ENCODE results near the gene RBBP7.

The RBBP7 gene

DNA sequence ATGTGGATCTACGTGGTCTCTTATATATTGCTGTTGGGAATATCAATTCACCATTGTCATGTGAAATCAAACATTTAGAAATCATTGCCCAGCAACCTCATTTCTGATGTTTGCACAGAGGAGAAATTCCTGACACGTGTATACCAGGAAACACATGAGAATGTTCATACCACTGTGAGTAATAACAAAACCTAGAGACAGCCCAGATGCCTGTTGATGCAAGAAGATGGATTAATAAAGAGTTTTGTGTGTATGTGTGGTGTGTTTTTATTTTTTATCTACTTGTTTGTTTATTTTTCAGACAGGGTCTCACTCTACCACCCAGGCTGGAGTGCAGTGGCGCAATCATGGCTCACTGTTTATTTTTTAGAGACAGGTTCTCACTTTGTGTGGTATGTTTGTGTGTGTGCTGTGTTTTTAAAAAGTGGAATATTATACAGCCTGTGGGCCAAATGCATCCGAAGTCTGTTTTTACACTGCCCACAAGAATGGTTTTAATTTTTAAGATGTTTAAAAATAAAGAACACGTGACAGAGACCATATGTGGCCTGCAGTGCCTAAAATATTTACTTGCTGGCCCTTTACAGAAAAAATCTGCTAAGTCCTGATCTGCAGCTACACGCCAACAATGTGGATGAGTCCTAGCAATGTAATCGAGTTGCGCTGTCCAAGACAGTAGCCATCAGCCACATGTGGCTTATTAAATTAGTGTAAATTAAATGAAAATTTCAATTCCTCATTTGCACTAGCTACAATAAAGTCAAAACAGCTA is 44.7 kb downstream of the RBBP7 start:
- no peak for DNase-seq

DNA sequence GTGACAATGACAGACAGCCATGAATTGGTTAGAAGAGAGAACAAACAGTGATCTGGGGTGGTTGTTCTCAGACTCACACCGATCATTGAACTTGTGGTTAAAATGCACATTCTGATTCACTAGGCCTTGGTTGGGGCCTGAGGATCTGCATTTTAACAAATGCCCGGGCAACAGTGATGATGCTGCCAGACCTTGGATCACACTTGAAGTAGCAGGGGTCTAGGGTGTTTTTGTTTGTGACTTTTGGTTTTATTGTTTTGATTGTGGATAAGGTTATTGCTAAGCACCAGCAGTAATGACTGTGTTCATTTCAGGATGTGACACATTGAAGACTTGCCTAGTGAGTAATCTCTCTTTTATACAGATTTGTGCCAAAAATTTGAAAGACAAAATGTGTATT is 47.4 kb downstream of the RBBP7 start:
- no peak for DNase-seq

DNA sequence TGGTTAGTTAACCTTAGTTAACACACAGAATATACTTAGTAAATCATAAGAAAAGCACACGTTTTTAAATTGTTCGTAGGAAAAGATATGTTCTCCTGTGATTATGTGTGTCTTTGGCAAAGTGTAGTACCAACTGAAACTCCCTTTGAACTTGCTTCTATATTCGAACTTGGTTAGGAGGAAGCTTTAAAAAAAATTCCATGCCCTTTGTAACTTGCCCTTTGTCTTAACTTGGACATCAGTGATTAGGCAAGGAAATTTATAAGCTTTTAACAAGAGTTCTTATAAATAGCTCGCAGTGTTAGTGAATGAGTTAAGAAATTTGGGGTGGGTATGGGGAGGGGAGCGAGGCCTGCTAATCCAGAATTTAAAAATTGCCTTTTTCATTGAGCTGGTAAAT is 50.5 kb downstream of the RBBP7 start:
- no peak for DNase-seq

DNA sequence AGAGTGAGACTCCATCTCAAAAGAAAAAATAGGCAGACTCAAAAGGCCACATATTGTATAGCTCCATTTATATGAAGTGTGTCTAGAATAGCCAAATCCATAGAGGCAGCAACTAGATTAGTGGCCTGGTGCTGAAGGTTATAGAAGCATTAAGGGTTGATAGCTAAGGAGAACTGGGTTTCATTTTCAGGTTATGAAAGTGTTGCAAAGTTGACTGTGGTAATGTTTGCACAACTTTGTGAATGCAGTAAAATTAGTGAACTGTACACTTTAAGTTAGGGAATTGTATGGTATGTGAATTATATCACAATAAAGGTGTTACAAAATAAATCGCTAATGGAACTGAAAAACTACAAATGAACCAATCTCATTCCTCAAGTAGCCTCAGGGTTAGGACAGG is 55.6 kb downstream of the RBBP7 start:
- no peak for DNase-seq

DNA sequence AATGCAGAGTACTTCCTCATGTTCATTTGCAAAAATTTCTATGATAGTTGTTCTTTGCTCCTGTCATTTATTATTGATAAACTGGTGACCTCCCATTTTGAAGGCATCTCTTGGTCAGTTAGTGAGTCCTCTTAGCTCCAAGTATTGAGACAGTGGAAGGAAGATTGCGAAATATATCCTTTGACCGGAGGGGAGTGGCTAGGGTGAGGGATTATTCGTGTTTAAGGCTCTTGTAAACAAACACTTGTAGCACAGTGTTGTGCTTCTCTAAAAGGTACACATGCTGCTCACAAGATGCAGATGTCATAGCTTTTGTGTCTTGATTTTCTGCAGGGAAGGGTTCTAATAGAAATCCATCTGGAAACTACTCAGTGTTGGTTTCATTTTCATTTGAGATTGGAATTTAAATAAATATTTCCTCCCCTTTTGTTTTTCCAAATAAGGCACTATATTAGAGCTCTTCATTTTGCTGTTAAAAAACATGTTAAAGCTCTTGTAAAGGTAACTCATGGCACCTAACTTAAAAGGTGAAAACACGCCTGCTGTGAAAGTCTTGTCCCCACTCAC is 62.1 kb downstream of the RBBP7 start:
- no peak for DNase-seq

DNA sequence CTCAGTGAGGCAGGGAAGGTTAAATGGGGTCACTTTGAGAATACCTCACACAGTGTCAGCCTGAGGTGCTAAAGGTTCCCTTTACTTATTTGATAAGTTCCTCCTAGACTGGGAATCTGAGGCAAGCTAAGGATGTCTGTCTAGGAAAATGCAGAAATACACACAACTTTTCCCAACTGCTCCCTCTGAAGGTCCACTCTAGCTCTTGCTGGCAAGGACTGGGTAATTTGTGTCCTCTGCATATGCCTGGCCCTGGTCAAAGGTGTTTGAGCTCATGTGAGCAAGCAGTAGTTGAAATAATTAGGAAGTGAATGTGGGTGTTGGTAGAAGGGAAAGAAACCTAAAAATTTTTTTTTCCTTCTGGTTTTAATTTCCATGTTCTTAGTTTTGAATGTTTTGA is 62.6 kb downstream of the RBBP7 start:
- no peak for DNase-seq

DNA sequence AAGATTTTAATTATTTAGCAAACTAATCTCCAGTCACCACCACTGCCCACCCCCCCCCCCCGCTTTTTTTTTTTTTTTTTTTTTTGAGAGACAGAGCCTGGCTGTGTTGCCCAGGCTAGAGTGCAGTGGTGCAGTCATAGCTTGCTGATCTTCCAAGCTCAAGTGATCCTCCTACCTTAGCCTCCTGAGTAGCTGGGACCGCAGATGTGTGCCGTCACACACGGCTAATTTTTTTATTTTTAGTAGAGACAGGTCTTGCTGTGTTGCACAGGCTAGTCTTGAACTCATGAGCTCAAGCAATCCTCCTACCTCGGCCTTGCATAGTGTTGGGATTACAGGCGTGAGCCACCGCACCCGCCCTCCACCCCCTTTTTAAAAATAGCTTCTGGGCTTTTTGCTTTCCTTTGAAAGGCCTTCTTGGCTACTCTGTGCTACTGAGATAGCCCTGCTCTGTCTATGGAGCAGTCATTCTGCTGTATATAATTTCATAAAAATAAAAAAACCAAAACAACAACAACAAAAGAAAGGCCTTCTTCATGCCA is 65.2 kb downstream of the RBBP7 start:
- no peak for DNase-seq

DNA sequence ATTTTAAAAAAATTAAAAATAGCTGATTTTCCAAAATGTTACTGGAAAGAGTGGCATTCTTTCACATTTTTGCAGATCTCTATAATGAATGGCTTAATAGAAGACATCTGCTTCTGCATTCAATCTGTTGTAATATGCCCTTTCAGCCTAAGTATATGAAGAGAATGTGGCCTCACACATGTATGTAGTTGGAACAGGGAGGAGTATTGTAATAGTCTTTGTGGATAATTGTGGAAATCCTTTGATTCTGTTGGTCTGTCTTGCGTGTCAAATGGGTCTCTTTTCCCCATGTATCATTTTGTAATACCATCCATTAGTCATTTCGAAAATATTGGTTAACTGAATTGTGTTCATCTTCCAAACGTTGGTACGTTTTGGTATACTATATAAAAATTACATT is 72.3 kb downstream of the RBBP7 start:
- DNase-seq = no peak

DNA sequence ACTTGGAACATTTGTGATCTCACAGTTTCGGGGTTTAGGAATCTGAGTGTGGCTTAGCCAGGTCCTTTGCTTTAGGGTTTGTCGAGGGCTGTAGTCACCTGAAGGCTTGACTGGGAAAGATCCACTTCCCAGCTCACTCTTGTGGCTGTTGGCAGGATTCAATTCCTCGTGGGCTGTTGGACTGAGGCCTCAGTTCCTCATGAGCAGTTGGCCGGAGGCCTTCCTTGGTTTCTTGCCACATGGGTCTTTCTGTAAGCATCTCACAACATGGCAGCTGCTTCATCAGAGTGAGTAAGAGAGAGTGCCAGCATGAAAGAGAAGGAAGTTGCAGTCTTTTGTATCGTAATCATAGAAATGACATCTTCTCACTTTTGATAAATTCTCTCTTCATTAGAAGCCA is 72.8 kb downstream of the RBBP7 start:
- no peak for DNase-seq

DNA sequence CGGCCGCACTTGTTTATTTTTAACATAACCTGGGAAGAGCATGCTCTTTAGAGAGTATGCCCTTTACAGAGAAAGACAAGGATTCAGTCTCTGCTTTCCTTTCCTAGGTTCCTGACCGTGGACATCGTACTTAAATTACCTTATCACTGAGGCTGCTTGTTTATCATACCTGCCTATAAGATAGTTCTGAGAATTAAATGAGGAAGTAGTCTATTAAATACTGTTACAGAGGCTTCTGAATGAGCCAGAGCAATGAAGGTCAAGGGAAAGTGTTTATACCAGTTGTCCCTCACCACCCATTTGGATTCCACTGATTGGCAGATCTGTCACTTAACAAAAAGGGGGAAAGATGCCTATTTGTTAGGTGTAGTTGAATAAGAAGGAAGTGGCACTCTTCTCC is 73.9 kb downstream of the RBBP7 start:
- DNase-seq = no peak

Measured in NCI-H1436 treated with DMSO at 0.1 percent for 48 hours (cell line).